ENCODE results near the gene LAYN.

Gene LAYN, protein sequence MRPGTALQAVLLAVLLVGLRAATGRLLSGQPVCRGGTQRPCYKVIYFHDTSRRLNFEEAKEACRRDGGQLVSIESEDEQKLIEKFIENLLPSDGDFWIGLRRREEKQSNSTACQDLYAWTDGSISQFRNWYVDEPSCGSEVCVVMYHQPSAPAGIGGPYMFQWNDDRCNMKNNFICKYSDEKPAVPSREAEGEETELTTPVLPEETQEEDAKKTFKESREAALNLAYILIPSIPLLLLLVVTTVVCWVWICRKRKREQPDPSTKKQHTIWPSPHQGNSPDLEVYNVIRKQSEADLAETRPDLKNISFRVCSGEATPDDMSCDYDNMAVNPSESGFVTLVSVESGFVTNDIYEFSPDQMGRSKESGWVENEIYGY

DNA sequence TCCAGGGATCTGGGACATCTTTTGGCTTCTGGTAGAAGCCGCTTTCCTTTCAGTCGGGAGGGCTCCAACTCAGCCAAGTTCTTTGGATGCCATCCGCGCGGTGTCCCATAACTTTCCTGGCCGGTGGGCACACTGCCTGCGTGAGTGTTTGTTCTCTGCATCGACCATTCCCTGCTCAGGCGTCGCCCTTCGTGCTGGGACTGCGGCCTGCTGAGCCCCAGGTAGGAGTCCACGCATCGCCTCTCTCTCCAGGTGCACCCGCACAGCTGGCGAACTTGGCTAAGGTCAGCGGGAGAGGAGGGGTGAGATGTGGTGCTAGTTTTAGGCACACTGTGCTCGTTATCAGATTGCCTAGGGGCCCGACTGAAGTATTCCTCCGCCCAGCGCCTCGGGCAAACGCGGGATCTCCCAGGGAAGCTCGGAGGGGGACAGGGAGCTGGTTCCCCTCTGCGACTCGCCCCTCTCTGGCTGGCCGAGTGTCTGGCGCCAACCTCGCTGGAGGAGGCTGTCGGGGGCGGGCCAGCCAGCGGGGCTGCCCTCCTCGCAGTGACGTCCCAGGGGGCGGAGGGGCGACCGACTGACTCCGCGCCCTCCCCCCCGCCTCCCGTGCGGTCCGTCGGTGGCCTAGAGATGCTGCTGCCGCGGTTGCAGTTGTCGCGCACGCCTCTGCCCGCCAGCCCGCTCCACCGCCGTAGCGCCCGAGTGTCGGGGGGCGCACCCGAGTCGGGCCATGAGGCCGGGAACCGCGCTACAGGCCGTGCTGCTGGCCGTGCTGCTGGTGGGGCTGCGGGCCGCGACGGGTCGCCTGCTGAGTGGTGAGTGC, at the start of gene LAYN:
LAYN (plus strand) TSS at position 607 of the 823 bp plus-strand sequence; CDS start at position 731, 124 bp downstream.
- DNase-seq = peak; percentile 14

DNA sequence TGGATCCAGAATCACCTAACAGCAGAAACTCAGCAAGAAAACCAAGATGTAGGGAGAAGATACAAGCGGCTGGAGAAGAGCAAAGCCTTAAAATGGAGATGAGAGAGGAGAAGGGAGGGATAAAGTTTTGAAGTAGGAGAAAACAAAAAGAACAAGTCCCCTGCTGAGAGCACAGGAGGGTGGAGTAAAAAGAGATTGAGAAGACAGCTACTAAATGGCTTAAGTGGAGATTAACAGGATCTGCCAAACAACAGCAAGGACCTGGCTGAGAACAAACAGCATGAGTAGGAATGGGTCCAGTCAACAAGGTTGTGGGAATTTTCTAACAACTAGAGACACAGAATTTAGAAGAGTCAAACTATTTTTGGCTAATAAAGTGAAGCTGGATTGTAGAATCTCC, 46.5 kb upstream of the LAYN start:
- no peak for DNase-seq

DNA sequence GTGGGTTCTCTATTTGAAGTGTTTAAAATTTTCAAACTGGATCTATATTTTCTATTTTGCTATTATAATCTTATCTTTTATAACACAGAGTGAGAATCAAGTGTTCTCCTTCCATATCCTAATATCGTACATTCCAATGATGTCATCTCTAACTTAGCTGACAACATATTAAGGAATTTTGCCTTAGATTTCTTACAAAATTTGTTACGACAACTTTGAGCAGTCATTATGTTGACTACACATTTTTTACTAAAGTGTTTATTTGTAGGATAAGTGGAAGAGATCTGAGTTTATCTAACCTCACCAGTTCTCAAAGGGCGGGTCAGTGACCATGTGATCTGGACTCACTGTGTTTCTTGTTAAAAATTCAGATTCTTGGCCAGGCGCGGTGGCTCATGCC, 41.0 kb upstream of the LAYN start:
- no peak for DNase-seq

DNA sequence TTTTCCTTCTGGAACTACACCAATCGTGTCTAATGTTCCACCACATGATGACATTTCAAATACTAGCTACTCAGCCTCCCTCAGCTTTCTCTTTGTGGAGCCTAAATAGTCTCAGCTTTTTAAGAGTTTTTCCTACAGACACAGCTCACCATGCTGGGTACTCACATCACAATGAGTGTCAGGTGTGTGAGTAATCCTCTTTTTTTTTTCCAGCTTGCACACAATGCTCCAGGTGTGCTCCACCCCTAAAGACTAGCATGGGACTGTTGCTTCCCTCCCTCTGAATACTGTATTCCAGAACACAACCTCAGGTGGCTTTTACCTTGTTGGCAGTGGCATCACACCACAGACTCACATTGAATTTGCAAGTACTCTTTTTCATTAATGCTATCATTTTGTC, 40.0 kb upstream of the LAYN start:
- DNase-seq = no peak

DNA sequence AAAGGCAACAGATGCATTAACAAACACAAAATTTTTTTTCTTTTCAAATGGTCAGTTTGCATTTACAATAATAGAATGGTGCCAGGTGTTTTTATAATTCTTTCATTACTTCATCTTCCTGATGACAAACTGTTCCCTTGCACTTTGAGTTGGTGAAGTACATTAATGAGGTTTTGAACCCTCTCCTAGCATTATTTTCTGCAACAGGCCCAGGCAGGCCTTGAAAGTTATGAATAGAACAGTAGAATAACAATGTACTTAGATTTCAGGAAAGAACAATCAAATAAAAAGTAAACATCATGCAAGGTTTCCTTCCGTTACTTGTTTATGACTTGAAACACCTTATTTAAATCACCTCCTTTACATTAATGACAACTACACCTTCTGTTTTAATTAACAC, 37.9 kb upstream of the LAYN start:
- no peak for DNase-seq

DNA sequence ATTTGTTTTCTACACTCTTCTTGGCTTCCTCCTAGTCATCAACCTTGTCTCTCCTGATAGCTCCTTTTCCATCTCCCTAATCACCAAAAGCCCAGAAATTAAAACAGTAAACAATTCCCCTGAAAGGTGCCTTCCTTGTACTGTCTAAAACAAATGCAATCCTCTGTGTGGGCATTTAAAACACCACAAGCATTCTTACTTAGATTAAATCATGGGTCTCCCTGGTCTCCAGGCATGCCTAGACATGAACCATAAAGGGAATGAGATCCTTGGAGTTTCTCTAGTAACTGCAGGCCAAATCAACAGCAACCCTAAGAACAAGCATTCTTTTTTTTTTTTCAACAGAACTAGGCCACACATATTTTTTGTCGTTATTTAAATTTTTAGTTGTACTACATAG, 30.2 kb upstream of the LAYN start:
- no peak for DNase-seq

DNA sequence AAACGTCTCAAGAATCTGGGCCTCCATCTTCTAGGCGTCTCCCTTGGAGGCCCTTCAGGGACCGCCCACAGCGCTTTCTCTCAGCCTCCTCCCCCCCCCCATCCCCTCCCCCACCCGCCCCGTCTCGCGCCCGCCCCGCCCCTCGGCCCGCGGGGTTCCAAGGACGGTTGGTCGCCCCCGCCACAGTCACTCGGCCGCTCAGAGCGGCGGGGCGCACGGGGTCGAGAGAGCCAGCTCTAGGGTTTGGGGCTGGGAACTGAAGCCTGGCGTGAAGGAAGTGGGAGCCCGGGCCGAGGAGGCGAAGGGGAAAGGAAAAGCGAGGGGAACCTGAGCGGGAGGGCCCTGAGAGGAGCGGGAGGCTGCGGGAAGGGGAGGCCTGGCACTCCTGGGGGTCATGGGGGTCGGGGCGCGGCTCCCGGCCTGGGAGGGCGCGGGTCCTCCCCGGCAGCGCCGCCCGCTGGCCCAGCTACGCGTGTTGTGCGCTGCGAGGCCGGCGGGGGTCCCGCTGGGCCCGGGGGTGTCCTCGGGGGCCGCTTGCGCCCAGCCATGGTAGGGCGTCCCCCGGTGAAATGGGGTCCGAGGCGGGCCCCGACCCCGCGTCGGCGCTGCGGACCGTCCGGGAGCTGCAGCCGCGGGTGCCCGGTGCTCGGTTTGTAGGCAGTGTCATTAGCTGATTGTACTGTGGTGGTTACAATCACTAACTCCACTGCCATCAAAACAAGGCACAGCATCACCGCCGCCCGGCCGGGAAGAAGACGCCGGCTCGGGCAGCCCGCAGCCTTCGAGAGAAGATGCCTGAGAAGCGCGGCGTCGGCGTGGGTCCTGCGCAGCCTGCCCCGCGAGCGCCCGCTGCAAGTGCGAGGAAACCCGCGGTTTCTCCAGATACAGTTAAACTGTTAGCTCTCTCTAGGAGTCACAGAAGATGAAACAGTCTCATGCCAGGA, 28.0 kb upstream of the LAYN start, which contains the start of gene BTG4:
BTG4 (minus strand) TSS at position 91 of the 944 bp plus-strand sequence. CDS start 13,610 bp downstream, outside the sequence.
- DNase-seq = peak; percentile 21

DNA sequence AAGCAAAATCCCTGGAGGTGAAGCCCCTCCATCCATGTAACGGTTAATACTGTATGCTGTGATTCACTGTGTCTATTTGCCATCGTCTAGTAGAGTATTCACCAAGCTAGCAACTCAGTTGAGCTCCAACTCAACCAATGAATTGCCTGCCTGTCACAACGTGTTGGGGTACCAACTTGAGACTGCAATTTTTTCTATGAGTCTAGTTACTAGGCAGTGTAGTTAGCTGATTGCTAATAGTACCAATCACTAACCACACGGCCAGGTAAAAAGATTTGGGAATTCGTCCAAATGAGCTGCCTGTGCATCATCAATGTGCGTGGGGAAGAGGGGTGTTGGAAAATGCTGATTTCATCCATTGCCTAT, 27.3 kb upstream of the LAYN start:
- no peak for DNase-seq

DNA sequence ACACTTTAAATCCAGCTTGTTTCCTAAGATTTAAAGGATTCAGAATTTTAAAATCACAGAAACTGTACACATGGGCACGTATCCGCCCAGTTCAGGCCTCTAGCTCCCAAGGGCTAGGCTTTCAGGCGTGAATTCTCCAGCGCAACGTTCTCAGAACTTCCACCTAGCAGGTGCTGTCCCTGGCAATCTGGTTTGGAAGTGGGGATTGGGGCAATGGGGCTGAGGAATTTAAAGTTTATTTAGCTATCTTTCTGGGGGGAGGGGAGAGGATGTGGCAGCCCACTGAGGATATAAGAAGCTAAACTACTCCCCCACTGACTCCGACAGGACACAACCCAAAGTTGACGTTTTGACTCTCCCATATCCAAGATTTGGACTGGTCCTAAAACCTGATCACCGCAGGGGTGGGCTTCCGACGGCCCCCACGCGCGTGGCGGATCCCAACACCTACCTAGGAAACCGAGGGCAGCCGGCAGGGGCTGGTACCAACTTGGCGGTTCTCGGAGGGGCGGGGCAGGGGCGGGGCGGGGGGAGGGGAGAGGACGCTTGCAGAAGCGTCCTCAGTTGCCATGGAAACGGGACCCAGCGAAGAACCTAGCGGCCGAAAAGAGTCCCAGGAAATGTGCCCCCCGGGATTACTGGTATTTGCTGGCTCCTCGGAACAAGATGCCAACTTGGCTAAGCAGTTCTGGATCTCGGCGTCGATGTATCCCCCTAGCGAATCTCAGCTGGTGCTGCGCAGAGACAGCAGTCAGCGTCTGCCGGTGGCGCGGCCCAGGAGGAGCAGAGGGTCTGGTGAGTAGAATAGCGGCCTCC, 26.1 kb upstream of the LAYN start, which contains the start of gene HOATZ:
HOATZ (plus strand) TSS at position 563 of the 816 bp plus-strand sequence; CDS start at position 570, 7 bp downstream.
- DNase-seq = no peak

DNA sequence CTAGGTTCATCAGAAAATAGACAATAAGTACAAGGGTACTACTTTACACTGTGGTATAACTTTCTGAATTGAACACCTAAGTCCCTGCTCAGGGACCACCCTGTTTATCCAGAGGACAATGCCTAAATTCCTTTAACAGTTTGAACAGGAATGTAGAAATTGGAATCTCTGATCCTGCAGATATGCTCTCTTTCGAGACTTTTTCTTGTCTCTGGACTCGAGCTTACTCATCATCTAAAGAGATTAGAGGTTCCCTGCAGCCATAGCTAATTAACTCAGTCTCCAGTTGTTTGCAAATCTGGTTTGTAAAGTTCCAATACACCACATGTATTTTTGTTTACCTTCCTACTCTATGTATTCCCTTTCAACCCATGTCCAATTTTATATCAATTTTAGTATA, 24.9 kb upstream of the LAYN start:
- DNase-seq = no peak

DNA sequence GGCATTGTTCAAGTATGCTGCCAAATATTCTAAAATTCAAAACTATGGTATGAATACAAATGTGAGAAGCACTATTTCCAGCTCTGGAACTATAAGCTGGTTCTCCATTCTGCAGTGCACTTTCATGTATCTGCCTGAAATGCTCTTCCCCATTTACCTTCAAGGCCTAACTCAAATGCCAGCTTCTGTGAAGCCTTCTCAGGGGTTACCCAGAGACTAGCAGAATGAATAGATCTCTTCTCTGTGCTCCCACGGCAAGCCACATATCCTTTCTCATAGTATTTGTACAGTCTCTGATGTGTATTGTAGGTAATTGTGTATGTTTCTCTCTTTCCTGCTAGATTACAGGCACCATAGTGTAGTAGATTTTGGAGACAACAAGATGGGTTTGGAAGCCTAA, 21.9 kb upstream of the LAYN start:
- no peak for DNase-seq

DNA sequence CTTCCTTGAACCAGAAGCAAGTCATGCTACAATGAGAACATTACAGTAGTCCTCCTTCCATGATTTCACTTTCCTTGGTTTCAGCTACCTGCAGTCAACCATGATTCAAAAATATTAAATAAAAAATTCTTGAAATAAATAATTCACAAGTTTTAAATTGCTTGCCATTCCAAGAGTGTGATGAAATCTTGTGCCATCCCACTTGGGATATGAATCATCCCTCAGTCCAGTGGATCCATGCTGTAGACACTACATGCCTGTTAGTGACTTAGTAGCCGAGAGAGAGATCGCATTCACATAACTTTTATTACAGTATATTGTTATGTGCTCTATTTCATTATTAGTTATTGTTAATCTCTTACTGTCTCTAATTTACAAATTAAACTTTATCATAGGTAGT, 20.0 kb upstream of the LAYN start:
- DNase-seq = no peak

DNA sequence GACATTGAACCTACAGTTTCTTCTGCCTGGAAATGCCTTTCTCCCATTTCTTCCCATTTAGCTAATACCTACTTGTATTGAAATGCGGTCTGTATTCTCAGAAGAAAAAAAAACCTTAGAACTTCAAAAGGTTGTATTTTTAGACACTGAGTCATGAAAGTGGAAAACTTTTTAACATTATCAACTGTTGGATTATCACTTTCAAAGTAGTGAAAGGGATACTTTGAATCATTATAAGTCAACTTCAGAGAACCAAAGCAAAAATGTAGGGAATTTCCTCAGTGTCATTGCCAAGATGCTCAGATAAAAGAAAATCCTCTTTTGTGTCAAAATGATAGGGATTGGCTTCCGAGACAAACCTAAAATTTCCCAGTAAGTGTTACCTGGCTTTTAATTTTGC, 19.4 kb upstream of the LAYN start:
- no peak for DNase-seq

DNA sequence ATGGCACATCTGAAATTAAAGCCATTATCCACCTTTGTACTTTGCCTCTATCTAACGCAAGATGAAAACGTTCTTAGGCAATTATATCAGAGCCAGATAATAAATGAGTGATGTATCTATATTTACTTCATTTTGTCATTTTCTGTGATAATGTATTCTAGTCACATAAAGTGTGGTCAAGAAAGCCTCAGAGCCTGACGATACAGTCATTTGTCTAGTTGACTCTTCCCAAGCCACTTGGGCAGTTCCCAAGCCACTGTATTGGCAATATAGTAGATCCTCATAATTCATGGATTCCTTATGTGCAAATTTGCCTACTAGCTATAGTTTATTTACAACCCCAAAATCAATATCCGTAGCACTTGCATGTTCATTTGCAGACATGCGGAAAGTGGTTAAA, 18.1 kb upstream of the LAYN start:
- no peak for DNase-seq

DNA sequence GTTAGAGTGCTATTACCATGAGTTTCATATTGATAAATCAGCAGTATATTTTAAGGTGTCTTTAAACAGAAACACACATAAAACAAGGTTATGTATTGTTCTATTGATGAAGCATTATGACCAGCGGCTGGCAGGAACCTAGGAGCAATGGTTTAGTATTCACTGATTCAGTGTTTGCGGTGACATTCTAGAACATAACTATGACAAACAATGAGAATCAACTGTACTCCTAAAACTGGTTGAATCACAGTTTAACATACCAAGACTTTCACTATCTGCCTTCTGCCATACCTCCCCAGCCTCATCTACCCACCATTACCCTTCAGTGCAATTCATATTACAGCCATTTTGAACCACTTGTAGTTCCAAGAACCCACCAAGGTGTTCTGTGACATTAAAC, 17.2 kb upstream of the LAYN start:
- no peak for DNase-seq

DNA sequence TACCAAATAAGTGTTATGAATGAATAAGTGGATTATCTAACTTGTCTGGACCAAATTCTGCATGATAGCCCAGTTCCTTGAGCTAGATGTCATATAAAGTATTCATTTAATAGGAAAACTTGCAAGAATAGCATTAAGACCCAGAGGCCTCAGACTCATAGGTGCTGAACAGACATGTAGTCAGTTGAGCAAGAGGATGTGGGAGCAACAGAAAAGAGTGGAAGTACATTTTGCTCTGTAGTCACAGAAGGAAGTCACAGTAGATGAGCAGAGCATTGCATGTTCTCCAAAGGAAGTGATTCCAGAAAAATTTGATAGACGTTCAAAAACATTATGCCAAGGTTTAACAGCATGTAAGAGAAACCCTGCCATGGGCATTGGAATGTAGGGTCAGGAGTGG, 16.5 kb upstream of the LAYN start:
- no peak for DNase-seq

DNA sequence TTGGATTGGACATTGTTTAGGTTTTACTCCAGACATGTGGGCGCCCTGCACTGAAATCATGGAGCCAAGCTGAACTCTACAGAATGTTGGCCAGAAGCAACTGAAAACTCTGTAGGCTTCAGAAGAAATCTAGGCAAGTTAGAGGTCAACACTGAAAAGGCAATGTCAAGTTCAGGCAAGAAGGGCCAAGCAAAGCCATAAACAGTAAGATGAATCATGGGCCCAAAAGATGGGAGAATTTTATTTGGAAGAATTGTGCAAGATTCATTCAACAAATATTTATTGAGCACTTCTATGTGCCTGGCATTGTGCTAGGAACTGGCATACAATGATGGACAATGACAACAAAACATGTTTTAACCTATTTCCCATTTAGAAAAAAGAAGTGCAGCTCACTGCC, 15.1 kb upstream of the LAYN start:
- DNase-seq = no peak

DNA sequence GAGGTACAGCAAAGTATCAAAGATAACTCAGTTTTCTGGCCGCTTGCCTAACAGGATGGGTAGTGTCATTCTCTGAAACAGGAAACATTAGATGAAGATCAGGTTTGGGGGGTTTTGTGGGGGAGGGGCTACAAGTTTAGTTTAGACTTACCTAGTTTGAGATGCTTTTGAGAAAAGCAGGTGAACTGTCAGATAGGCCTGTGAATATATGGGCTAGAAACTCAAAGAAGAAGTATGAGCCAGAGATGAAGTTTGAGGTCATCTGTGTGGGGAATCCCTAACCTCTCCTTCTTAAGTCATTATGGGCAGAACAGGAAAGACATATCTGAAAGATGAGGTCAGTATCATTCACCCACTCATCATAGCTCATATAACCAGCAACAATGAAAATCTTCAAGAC, 14.0 kb upstream of the LAYN start:
- peak; percentile 46 for DNase-seq

DNA sequence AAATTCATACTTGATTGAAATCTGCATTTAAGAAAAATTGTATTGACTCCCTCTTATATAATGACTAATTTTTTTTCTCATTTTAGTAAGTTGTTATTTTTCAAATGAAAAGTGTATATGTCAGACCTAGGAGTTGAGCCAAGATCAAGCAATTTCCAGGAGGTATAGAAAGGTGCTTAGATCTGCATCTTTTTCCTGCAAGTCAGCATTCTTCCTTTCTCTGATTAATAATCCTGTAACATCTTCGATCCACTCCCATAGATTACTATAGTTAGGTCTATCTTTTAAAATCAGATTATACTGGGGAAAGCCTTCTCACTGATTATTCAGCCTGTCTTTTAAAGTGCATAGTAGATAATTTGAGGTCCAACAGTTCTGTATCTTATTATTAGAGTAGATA, 13.2 kb upstream of the LAYN start:
- no peak for DNase-seq

DNA sequence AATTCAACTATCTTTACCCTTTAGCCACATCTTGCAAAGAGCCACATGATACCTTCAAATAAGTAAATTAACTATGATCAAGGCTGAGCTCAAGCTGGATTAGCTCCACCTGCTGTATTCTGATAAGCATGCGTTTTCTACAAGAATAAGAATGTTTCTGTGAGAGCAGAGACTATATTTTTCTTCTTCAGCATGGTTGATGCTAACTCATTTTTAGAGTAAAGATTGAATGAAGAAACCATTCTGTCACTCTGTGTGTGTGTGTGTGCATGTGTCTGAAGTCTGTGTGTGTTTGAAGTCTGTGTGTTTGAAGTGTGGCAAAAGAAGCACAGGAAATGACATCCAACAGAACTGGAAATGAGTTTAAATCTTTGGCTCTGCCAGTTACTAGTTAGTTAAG, 12.0 kb upstream of the LAYN start:
- peak; percentile 45 for DNase-seq

DNA sequence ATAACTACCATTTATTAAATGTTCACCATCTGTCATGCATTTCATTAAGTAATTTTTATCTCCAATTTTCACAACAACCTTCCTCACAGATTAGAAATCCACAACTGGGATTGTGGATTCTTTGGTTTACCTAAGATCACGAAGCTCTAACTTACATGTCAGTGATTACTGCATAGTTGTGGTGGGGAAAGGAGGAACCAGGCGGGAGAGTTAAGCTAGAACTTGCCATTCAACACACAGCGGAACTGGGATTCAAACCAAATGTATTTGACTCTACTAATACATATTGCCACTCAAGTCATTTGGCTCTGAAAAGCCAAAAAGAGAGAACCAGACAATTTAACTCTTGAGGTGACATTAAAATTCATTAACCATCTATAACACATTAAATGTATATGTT, 10.4 kb upstream of the LAYN start:
- no peak for DNase-seq

DNA sequence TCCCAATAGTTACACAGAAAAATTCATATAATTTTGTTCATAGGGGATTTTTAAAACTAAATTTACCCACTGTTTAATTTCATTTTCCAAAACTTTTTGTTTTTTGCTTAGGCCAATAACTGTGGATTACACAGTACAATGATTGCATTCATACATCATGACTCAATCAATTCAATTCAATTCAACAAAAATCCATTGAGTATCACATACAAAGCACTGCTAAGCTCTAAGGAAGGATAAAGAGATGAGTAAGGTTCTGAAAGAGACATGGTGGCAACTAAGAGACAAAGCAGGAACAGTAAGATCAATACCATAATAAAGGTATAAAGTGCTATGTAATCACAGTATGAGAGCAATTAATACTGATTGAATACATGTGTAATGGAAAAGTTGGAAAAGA, 9.4 kb upstream of the LAYN start:
- no peak for DNase-seq
